ENCODE data around the gene RNU7-1.

Gene RNU7-1

DNA sequence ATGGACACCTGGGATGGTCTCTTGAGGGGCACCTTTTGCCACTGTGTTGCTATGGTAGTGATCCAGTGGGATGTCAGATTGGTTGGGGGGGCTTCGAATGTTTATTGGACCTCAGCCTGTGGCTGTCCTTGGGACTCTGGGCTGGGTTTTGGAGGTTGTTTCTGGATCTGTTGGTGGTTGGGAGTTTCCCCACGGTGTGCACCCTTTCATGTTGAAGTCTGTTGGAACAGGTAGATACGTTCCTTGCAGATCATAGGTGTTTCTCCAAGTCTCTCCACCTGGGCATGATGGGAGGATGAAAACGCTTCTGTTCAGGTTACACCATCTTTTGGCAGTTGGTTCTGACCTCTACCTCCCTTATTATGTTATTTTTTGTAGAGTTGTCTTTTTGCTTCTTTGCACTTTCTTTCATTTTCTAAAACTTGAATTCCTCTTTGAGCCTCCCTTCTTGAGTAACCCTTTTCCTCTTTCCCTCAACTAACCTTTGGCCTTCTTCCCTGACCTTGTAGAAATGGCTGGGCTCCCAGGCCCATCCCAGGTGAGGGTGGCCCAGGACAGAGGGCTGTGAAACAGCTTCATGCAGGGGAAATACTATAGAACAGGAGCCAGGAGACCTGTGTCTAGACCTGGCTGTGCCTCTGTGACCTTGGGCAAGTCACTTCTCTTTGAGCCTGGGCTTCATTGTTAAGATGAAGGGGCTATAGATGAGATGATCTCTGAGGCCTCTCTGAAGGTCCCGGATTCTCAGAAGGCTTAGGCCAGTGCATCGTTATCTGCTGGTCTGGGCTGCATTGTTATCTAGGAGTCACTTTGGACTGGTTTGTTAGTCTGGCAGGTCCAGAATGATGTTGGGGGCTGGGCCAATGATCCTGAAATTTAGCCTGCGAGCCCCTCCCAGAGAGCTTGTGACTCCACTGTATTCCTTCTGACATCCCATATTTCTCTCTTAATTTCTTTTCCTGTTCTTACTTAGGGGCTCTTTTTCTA, 13.9 kb upstream of the RNU7-1 start:
- no peak for DNase-seq (ENCODE audit: low read depth in 1 of 2, low spot score in 1 of 2)
- no peak overlapping the region for H3K4me3 ChIP-seq (replicated peaks; ENCODE audit: insufficient read depth, low read length)
- TF ChIP-seq, protein P1, sequence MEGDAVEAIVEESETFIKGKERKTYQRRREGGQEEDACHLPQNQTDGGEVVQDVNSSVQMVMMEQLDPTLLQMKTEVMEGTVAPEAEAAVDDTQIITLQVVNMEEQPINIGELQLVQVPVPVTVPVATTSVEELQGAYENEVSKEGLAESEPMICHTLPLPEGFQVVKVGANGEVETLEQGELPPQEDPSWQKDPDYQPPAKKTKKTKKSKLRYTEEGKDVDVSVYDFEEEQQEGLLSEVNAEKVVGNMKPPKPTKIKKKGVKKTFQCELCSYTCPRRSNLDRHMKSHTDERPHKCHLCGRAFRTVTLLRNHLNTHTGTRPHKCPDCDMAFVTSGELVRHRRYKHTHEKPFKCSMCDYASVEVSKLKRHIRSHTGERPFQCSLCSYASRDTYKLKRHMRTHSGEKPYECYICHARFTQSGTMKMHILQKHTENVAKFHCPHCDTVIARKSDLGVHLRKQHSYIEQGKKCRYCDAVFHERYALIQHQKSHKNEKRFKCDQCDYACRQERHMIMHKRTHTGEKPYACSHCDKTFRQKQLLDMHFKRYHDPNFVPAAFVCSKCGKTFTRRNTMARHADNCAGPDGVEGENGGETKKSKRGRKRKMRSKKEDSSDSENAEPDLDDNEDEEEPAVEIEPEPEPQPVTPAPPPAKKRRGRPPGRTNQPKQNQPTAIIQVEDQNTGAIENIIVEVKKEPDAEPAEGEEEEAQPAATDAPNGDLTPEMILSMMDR (IDR thresholded peaks at IDR 0.05; ENCODE audit: insufficient read depth, low read length), result no peak
- TF ChIP-seq, protein P2, sequence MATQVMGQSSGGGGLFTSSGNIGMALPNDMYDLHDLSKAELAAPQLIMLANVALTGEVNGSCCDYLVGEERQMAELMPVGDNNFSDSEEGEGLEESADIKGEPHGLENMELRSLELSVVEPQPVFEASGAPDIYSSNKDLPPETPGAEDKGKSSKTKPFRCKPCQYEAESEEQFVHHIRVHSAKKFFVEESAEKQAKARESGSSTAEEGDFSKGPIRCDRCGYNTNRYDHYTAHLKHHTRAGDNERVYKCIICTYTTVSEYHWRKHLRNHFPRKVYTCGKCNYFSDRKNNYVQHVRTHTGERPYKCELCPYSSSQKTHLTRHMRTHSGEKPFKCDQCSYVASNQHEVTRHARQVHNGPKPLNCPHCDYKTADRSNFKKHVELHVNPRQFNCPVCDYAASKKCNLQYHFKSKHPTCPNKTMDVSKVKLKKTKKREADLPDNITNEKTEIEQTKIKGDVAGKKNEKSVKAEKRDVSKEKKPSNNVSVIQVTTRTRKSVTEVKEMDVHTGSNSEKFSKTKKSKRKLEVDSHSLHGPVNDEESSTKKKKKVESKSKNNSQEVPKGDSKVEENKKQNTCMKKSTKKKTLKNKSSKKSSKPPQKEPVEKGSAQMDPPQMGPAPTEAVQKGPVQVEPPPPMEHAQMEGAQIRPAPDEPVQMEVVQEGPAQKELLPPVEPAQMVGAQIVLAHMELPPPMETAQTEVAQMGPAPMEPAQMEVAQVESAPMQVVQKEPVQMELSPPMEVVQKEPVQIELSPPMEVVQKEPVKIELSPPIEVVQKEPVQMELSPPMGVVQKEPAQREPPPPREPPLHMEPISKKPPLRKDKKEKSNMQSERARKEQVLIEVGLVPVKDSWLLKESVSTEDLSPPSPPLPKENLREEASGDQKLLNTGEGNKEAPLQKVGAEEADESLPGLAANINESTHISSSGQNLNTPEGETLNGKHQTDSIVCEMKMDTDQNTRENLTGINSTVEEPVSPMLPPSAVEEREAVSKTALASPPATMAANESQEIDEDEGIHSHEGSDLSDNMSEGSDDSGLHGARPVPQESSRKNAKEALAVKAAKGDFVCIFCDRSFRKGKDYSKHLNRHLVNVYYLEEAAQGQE (IDR thresholded peaks at IDR 0.05; ENCODE audit: insufficient replicate concordance, low read depth), result no peak
- TF ChIP-seq GABPA (IDR thresholded peaks at IDR 0.05; ENCODE audit: low read depth) (no peak), SPI1 (IDR thresholded peaks at IDR 0.05; ENCODE audit: borderline replicate concordance, low read depth) (no peak), POLR2AphosphoS5 (IDR thresholded peaks at IDR 0.05; ENCODE audit: low read depth) (no peak)
- no peak overlapping the region for H3K27ac ChIP-seq (replicated peaks)
- H3K27me3 ChIP-seq (ENCODE audit: insufficient read depth, poor library complexity, severe bottlenecking), result no peaks in the 10 kb centered on the region

DNA sequence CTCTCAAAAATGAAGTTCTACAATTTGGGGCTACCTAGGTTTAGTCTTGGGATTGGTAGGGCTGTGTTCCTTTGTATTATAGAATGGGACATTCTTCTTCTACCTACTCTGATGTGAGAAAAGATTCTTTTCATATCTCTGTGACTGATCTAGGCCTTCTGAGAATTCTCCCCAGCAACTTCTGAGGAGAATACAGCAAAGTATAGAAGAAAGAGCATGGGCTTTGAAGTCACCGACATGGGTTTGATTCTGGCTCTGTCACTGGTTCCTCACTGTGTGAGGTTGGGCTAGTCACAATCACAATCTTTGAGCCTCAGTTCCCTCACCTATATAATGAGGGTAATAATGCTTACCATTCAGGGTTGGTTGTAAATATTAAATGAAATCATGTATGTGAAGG, 10.8 kb upstream of the RNU7-1 start:
- no peak overlapping the region for H3K4me3 ChIP-seq (replicated peaks; ENCODE audit: insufficient read depth, low read length)

DNA sequence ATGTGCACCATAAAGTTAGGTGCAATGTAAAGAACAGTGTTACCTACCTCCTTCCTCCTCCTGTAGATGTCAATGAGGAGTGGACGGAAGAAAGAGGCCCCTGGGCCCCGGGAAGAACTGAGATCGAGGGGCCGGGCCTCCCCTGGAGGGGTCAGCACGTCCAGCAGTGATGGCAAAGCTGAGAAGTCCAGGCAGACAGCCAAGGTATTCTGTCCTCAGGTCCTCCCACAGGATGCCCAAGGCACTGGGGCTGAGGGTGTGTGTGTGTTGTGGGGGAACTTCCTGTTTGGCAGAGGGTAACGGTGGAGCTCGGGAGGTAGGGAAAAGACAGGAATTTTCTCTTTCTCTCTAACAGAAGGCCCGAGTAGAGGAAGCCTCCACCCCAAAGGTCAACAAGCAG, 9.5 kb upstream of the RNU7-1 start:
- no peak overlapping the region for H3K27ac ChIP-seq (replicated peaks)
- TF ChIP-seq, protein P2 (IDR thresholded peaks at IDR 0.05; ENCODE audit: insufficient replicate concordance, low read depth), result no peak
- TF ChIP-seq, protein P1 (IDR thresholded peaks at IDR 0.05; ENCODE audit: insufficient read depth, low read length), result no peak
- TF ChIP-seq GABPA (IDR thresholded peaks at IDR 0.05; ENCODE audit: low read depth), result no peak
- no peak for TF ChIP-seq POLR2AphosphoS5 (IDR thresholded peaks at IDR 0.05; ENCODE audit: low read depth)
- TF ChIP-seq SPI1 (IDR thresholded peaks at IDR 0.05; ENCODE audit: borderline replicate concordance, low read depth), result no peak

More for the DNA sequence above, 10.8 kb upstream of the RNU7-1 start:
- TF ChIP-seq, protein P2 (IDR thresholded peaks at IDR 0.05; ENCODE audit: insufficient replicate concordance, low read depth), result no peak
- TF ChIP-seq, protein P1 (IDR thresholded peaks at IDR 0.05; ENCODE audit: insufficient read depth, low read length), result no peak
- no peak for TF ChIP-seq POLR2AphosphoS5 (IDR thresholded peaks at IDR 0.05; ENCODE audit: low read depth)
- TF ChIP-seq SPI1 (IDR thresholded peaks at IDR 0.05; ENCODE audit: borderline replicate concordance, low read depth), result no peak
- TF ChIP-seq GABPA (IDR thresholded peaks at IDR 0.05; ENCODE audit: low read depth), result no peak
- Histone ChIP-seq H3K27me3 (ENCODE audit: insufficient read depth, poor library complexity, severe bottlenecking) (no peaks in the 10 kb centered on the region), H3K27ac (replicated peaks) (no peak overlapping the region)
- no peak for DNase-seq (ENCODE audit: low read depth in 1 of 2, low spot score in 1 of 2)

More for the DNA sequence above, 9.5 kb upstream of the RNU7-1 start:
- Histone ChIP-seq H3K4me3 (replicated peaks; ENCODE audit: insufficient read depth, low read length) (no peak overlapping the region), H3K27me3 (ENCODE audit: insufficient read depth, poor library complexity, severe bottlenecking) (no peaks in the 10 kb centered on the region)
- no peak for DNase-seq (ENCODE audit: low read depth in 1 of 2, low spot score in 1 of 2)

Measured in HL-60 (cell line).